ENCODE data around the gene SLC6A14.

The SLC6A14 gene

GRCh38 chrX:116436358-116436816 is at the start of gene SLC6A14:
TSS of gene SLC6A14 (plus strand) at chrX:116436606. CDS start at chrX:116436710, 104 bp downstream.
- Histone ChIP-seq H3K27ac (ENCODE audit: low read depth, low read length) (no peak within 1 kb of the TSS), H3K9me3 (ENCODE audit: control insufficient read depth in 5 of 5, low read length in 5 of 5) (no peaks in the 10 kb centered on the region), H3K27me3 (ENCODE audit: control insufficient read depth in 5 of 5, insufficient read depth in 4 of 5, low read length in 5 of 5) (peaks cover 0 to 2% (median 0%) of the 10 kb centered on the region in 5 donors), H3K36me3 (ENCODE audit: control insufficient read depth in 5 of 5, insufficient read depth in 5 of 5, low read length in 5 of 5) (no peaks in the 10 kb centered on the region), H3K9ac (ENCODE audit: low read length in 5 of 5) (no peak within 1 kb of the TSS), H3K4me1 (ENCODE audit: control insufficient read depth in 5 of 5, insufficient read depth in 5 of 5, low read length in 5 of 5) (no peaks in the 10 kb centered on the region), H3K4me3 (ENCODE audit: low read depth in 1 of 5, low read length in 5 of 5) (no peak within 1 kb of the TSS)

- H3K9ac ChIP-seq (ENCODE audit: low read length in 5 of 5) = no peak overlapping the region
- H3K36me3 ChIP-seq (ENCODE audit: control insufficient read depth in 5 of 5, insufficient read depth in 5 of 5, low read length in 5 of 5) = no peaks in the 10 kb centered on the region
- no peak overlapping the region for H3K4me3 ChIP-seq (ENCODE audit: low read depth in 1 of 5, low read length in 5 of 5)
- H3K4me1 ChIP-seq (ENCODE audit: control insufficient read depth in 5 of 5, insufficient read depth in 5 of 5, low read length in 5 of 5) = no peaks in the 10 kb centered on the region
- H3K27me3 ChIP-seq (ENCODE audit: control insufficient read depth in 5 of 5, insufficient read depth in 4 of 5, low read length in 5 of 5) = no peaks in the 10 kb centered on the region
- no peaks in the 10 kb centered on the region for H3K9me3 ChIP-seq (ENCODE audit: control insufficient read depth in 5 of 5, low read length in 5 of 5)
- no peak overlapping the region for H3K27ac ChIP-seq (ENCODE audit: low read depth, low read length)
These were observed 40.7 kb upstream of the SLC6A14 start for GRCh38 chrX:116395752-116396151.

DNA sequence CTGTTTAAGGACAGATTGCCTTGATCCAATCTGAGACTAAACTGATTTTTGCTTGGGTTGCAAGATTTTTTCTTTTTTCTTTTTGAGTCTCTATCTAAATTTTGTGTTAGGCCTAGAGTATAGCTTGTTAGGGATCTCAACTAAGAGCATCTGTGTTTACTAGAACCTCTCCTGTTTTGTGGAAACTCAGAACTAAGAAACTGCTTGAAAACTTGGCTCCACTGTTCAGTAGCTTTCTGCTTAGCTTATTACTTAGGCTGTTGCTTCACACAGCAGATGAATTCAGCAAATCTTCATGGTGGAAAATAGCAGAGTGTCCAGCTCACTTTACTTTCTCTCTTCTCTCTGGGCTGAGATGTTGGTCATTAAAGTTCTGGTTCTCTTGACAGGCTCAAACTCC is 36.7 kb upstream of the SLC6A14 start:
- no peak overlapping the region for H3K4me3 ChIP-seq (ENCODE audit: low read depth in 1 of 5, low read length in 5 of 5)
- H3K27me3 ChIP-seq (ENCODE audit: control insufficient read depth in 5 of 5, insufficient read depth in 4 of 5, low read length in 5 of 5) = peaks cover 0 to 3% (median 0%) of the 10 kb centered on the region in 5 donors
- H3K9me3 ChIP-seq (ENCODE audit: control insufficient read depth in 5 of 5, low read length in 5 of 5) = no peaks in the 10 kb centered on the region
- H3K27ac ChIP-seq (ENCODE audit: low read depth, low read length) = no peak overlapping the region
- no peaks in the 10 kb centered on the region for H3K4me1 ChIP-seq (ENCODE audit: control insufficient read depth in 5 of 5, insufficient read depth in 5 of 5, low read length in 5 of 5)
- no peaks in the 10 kb centered on the region for H3K36me3 ChIP-seq (ENCODE audit: control insufficient read depth in 5 of 5, insufficient read depth in 5 of 5, low read length in 5 of 5)
- H3K9ac ChIP-seq (ENCODE audit: low read length in 5 of 5) = no peak overlapping the region

DNA sequence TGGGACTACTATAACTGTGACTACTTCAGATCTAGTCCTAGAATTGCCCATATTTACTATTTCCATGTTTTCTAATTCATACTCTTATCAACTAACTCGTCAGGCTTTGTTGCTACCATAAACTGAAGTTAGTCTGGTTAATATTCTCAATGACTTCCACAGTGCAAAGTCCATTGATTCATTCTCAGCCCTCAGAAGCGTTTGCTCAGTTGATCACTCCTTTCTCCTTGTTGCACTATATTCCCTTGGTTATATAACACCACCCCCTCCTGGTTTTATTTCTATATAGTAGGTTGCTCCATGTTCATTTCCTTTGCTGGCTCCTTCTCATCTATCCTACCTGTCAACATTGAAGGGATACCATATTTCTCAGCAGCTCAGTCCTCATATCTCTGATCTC is 27.2 kb upstream of the SLC6A14 start:
- no peak overlapping the region for H3K4me3 ChIP-seq (ENCODE audit: low read depth in 1 of 5, low read length in 5 of 5)
- H3K36me3 ChIP-seq (ENCODE audit: control insufficient read depth in 5 of 5, insufficient read depth in 5 of 5, low read length in 5 of 5) = no peaks in the 10 kb centered on the region
- peaks cover 0 to 4% (median 0%) of the 10 kb centered on the region in 5 donors for H3K9me3 ChIP-seq (ENCODE audit: control insufficient read depth in 5 of 5, low read length in 5 of 5)
- no peak overlapping the region for H3K27ac ChIP-seq (ENCODE audit: low read depth, low read length)
- no peaks in the 10 kb centered on the region for H3K27me3 ChIP-seq (ENCODE audit: control insufficient read depth in 5 of 5, insufficient read depth in 4 of 5, low read length in 5 of 5)
- H3K9ac ChIP-seq (ENCODE audit: low read length in 5 of 5) = no peak overlapping the region
- no peaks in the 10 kb centered on the region for H3K4me1 ChIP-seq (ENCODE audit: control insufficient read depth in 5 of 5, insufficient read depth in 5 of 5, low read length in 5 of 5)

DNA sequence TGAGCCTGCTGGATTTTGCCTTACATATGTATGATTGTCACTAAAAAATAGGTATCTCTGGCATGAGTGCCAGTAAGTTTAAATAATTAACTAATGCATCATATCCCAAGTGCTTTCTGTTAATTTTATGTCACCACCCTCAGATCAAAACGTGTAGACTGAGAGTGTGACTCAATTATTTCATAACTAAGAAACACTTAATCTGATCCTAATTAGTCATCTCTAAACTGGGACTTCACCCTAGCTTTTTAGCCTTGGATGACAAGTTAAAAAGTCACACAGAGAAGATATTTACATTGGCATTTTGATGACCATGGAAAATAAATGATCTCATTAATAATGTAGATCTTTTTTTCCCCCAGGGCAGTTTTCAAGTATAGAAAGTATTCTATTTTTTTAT is 23.1 kb upstream of the SLC6A14 start:
- Histone ChIP-seq H3K9ac (ENCODE audit: low read length in 5 of 5) (no peak overlapping the region), H3K27ac (ENCODE audit: low read depth, low read length) (no peak overlapping the region)

DNA sequence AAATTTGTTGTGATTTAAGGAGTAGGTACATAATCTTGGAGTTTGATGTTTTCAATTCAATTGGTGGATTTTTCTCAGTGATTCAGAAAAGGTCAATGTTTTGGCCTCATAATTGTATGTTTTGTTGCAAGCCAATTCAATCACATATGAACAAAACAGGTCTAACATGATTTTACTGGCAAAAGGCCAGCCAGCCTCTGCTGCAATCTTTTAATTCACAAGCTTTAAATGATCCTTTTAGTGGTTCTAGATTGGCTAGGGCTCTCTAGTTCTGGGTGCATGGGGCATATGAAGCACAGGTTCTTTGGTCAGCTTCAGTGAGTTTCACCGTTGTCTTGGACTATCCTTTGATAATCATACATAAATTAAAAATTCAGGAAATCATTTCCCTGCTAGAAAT is 19.2 kb upstream of the SLC6A14 start:
- Histone ChIP-seq H3K27ac (ENCODE audit: low read depth, low read length) (no peak overlapping the region), H3K9me3 (ENCODE audit: control insufficient read depth in 5 of 5, low read length in 5 of 5) (no peaks in the 10 kb centered on the region), H3K9ac (ENCODE audit: low read length in 5 of 5) (no peak overlapping the region), H3K4me1 (ENCODE audit: control insufficient read depth in 5 of 5, insufficient read depth in 5 of 5, low read length in 5 of 5) (no peaks in the 10 kb centered on the region), H3K36me3 (ENCODE audit: control insufficient read depth in 5 of 5, insufficient read depth in 5 of 5, low read length in 5 of 5) (no peaks in the 10 kb centered on the region), H3K4me3 (ENCODE audit: low read depth in 1 of 5, low read length in 5 of 5) (no peak overlapping the region), H3K27me3 (ENCODE audit: control insufficient read depth in 5 of 5, insufficient read depth in 4 of 5, low read length in 5 of 5) (no peaks in the 10 kb centered on the region)

More for the DNA sequence above, 23.1 kb upstream of the SLC6A14 start:
- Histone ChIP-seq H3K4me1 (ENCODE audit: control insufficient read depth in 5 of 5, insufficient read depth in 5 of 5, low read length in 5 of 5) (no peaks in the 10 kb centered on the region), H3K27me3 (ENCODE audit: control insufficient read depth in 5 of 5, insufficient read depth in 4 of 5, low read length in 5 of 5) (no peaks in the 10 kb centered on the region), H3K4me3 (ENCODE audit: low read depth in 1 of 5, low read length in 5 of 5) (no peak overlapping the region), H3K9me3 (ENCODE audit: control insufficient read depth in 5 of 5, low read length in 5 of 5) (peaks cover 0 to 4% (median 0%) of the 10 kb centered on the region in 5 donors), H3K36me3 (ENCODE audit: control insufficient read depth in 5 of 5, insufficient read depth in 5 of 5, low read length in 5 of 5) (no peaks in the 10 kb centered on the region)

DNA sequence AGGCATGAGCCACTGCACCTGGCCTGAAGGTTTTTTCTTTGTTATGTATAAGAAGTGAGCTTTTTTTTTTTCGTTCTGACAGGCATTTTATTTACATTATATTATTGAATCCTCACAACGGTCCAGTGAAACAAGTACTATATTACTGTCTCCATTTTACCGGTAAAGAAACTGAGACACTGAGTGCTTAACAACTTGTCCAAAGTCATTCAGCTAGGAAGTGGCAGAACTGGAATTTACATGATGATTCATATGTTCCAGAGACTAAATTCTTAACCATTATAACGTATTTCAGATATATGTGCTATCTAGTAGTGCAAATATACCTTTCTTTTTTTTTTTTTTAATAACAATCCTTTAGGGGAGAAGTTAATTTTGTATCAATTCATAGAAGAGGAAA is 18.4 kb upstream of the SLC6A14 start:
- Histone ChIP-seq H3K4me3 (ENCODE audit: low read depth in 1 of 5, low read length in 5 of 5) (no peak overlapping the region), H3K36me3 (ENCODE audit: control insufficient read depth in 5 of 5, insufficient read depth in 5 of 5, low read length in 5 of 5) (no peaks in the 10 kb centered on the region), H3K9ac (ENCODE audit: low read length in 5 of 5) (no peak overlapping the region), H3K9me3 (ENCODE audit: control insufficient read depth in 5 of 5, low read length in 5 of 5) (no peaks in the 10 kb centered on the region), H3K27ac (ENCODE audit: low read depth, low read length) (no peak overlapping the region), H3K4me1 (ENCODE audit: control insufficient read depth in 5 of 5, insufficient read depth in 5 of 5, low read length in 5 of 5) (no peaks in the 10 kb centered on the region), H3K27me3 (ENCODE audit: control insufficient read depth in 5 of 5, insufficient read depth in 4 of 5, low read length in 5 of 5) (no peaks in the 10 kb centered on the region)

DNA sequence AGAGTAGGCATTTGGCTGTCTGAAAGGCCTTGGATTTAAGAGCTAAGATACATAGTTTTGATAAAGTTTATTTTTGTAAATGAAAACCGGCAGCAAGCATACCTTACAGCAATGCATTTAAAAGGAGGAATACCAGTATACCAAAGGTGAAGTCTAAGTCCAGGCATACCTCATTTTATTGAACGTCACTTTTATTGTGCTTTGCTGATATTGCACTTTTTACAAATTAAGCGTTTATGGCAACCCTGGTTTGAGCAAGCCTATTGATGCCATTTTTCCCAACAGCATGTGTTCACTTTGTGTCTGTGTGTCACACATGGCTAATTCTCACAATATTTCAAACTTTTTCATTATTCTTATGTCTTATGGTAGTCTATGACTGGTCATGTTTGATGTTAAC is 8.4 kb upstream of the SLC6A14 start:
- Histone ChIP-seq H3K9me3 (ENCODE audit: control insufficient read depth in 5 of 5, low read length in 5 of 5) (no peaks in the 10 kb centered on the region), H3K9ac (ENCODE audit: low read length in 5 of 5) (no peak overlapping the region), H3K4me3 (ENCODE audit: low read depth in 1 of 5, low read length in 5 of 5) (no peak overlapping the region), H3K27me3 (ENCODE audit: control insufficient read depth in 5 of 5, insufficient read depth in 4 of 5, low read length in 5 of 5) (peaks cover 0 to 2% (median 0%) of the 10 kb centered on the region in 5 donors), H3K36me3 (ENCODE audit: control insufficient read depth in 5 of 5, insufficient read depth in 5 of 5, low read length in 5 of 5) (no peaks in the 10 kb centered on the region), H3K27ac (ENCODE audit: low read depth, low read length) (no peak overlapping the region), H3K4me1 (ENCODE audit: control insufficient read depth in 5 of 5, insufficient read depth in 5 of 5, low read length in 5 of 5) (no peaks in the 10 kb centered on the region)

GRCh38 chrX:116435597-116435996 is 809 bp upstream of the SLC6A14 start:
- Histone ChIP-seq H3K27ac (ENCODE audit: low read depth, low read length) (no peak overlapping the region), H3K4me1 (ENCODE audit: control insufficient read depth in 5 of 5, insufficient read depth in 5 of 5, low read length in 5 of 5) (no peaks in the 10 kb centered on the region), H3K9me3 (ENCODE audit: control insufficient read depth in 5 of 5, low read length in 5 of 5) (no peaks in the 10 kb centered on the region), H3K9ac (ENCODE audit: low read length in 5 of 5) (no peak overlapping the region), H3K36me3 (ENCODE audit: control insufficient read depth in 5 of 5, insufficient read depth in 5 of 5, low read length in 5 of 5) (no peaks in the 10 kb centered on the region), H3K4me3 (ENCODE audit: low read depth in 1 of 5, low read length in 5 of 5) (no peak overlapping the region), H3K27me3 (ENCODE audit: control insufficient read depth in 5 of 5, insufficient read depth in 4 of 5, low read length in 5 of 5) (peaks cover 0 to 2% (median 0%) of the 10 kb centered on the region in 5 donors)

DNA sequence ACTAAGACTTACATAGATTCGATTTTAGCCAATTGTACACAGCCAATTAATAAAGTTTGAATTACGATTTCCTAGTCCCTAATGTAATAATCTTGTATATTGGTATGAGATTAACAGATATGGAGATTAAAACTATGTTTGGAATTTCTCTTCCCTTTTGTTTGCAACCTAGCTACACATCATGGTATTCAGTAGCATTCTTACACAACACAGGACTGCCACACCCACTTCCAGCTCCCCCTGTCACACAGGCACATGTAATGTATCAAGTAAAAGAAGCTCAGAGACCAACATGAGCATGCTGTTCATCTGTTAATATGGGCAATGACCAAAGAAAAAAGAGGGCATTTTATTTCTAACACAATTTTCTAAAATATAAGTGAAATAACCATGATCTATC is 12.8 kb downstream of the SLC6A14 start:
- no peaks in the 10 kb centered on the region for H3K36me3 ChIP-seq (ENCODE audit: control insufficient read depth in 5 of 5, insufficient read depth in 5 of 5, low read length in 5 of 5)
- H3K4me3 ChIP-seq (ENCODE audit: low read depth in 1 of 5, low read length in 5 of 5) = no peak overlapping the region
- no peaks in the 10 kb centered on the region for H3K27me3 ChIP-seq (ENCODE audit: control insufficient read depth in 5 of 5, insufficient read depth in 4 of 5, low read length in 5 of 5)
- no peak overlapping the region for H3K27ac ChIP-seq (ENCODE audit: low read depth, low read length)
- H3K4me1 ChIP-seq (ENCODE audit: control insufficient read depth in 5 of 5, insufficient read depth in 5 of 5, low read length in 5 of 5) = no peaks in the 10 kb centered on the region
- no peak overlapping the region for H3K9ac ChIP-seq (ENCODE audit: low read length in 5 of 5)
- H3K9me3 ChIP-seq (ENCODE audit: control insufficient read depth in 5 of 5, low read length in 5 of 5) = no peaks in the 10 kb centered on the region

- Histone ChIP-seq H3K9me3 (ENCODE audit: control insufficient read depth in 5 of 5, low read length in 5 of 5) (no peaks in the 10 kb centered on the region), H3K36me3 (ENCODE audit: control insufficient read depth in 5 of 5, insufficient read depth in 5 of 5, low read length in 5 of 5) (no peaks in the 10 kb centered on the region), H3K4me1 (ENCODE audit: control insufficient read depth in 5 of 5, insufficient read depth in 5 of 5, low read length in 5 of 5) (no peaks in the 10 kb centered on the region), H3K4me3 (ENCODE audit: low read depth in 1 of 5, low read length in 5 of 5) (no peak within 1 kb of the TSS), H3K27ac (ENCODE audit: low read depth, low read length) (no peak within 1 kb of the TSS), H3K27me3 (ENCODE audit: control insufficient read depth in 5 of 5, insufficient read depth in 4 of 5, low read length in 5 of 5) (peaks cover 0 to 2% (median 0%) of the 10 kb centered on the region in 5 donors), H3K9ac (ENCODE audit: low read length in 5 of 5) (no peak within 1 kb of the TSS)
These were observed 26.4 kb downstream of the SLC6A14 start, which contains the start of gene CT83 for GRCh38 chrX:116462822-116463221. TSS of gene CT83 (minus strand) at chrX:116462976. CDS start at chrX:116462856, 120 bp downstream.
